OCI-LY1 (cell line): ENCODE measurements around the gene SEMA4F.

Experiments used
- H2AFZ ChIP-seq: fragments of 200-600 bp; sonication (generic), shearing (Covaris generic); 2 replicates; pipeline ENCODE4 v1.6.0; 2014; ENCODE audit warnings: antibody characterized with exemption, mild to moderate bottlenecking, low read length
- H3F3A ChIP-seq: fragments of 200-600 bp; sonication (generic), shearing (Covaris generic); 2 replicates; pipeline ENCODE4 v1.6.0; 2014; ENCODE audit warnings: mild to moderate bottlenecking, antibody characterized with exemption, low read length, moderate library complexity; ENCODE audit not compliant: insufficient read depth
- H3K27ac ChIP-seq: fragments of 200-600 bp; sonication (generic); 2 replicates; pipeline ENCODE4 v1.5.1; 2014; ENCODE audit warnings: low read length, mixed run types, mild to moderate bottlenecking, low read depth; ENCODE audit not compliant: poor library complexity, severe bottlenecking
- H3K27me3 ChIP-seq: fragments of 200-600 bp; sonication (generic); 2 replicates; pipeline ENCODE4 v1.6.0; 2014; ENCODE audit warnings: antibody characterized with exemption, mild to moderate bottlenecking, low read length, moderate library complexity; ENCODE audit not compliant: insufficient read depth
- H3K36me3 ChIP-seq: fragments of 200-600 bp; sonication (generic); 2 replicates; pipeline ENCODE4 v1.6.1; 2014; ENCODE audit warnings: mild to moderate bottlenecking, antibody characterized with exemption, low read length, moderate library complexity, mixed read lengths; ENCODE audit not compliant: insufficient read depth
- H3K4me1 ChIP-seq: fragments of 200-600 bp; sonication (generic); 2 replicates; pipeline ENCODE4 v1.5.1; 2014; ENCODE audit warnings: mild to moderate bottlenecking, low read length, moderate library complexity; ENCODE audit not compliant: insufficient read depth, severe bottlenecking
- H3K4me2 ChIP-seq: fragments of 200-600 bp; sonication (generic), shearing (Covaris generic); 2 replicates; pipeline ENCODE4 v1.6.1; 2014; ENCODE audit warnings: low read length
- H3K4me3 ChIP-seq: fragments of 200-600 bp; sonication (generic); 2 replicates; pipeline ENCODE4 v1.5.1; 2014; ENCODE audit warnings: low read length, low read depth, mild to moderate bottlenecking, mixed read lengths; ENCODE audit not compliant: poor library complexity, severe bottlenecking
- H3K79me2 ChIP-seq: fragments of 200-600 bp; shearing (Covaris generic); 2 replicates; pipeline ENCODE4 v1.6.1; 2016; ENCODE audit warnings: mixed run types, low read length, mixed read lengths; ENCODE audit not compliant: insufficient read depth
- H3K9ac ChIP-seq: fragments of 200-600 bp; sonication (generic), shearing (Covaris generic); 2 replicates; pipeline ENCODE4 v1.6.1; 2014; ENCODE audit warnings: mild to moderate bottlenecking, low read length, mixed read lengths
- H3K9me2 ChIP-seq: fragments of 200-600 bp; sonication (generic), shearing (Covaris generic); 2 replicates; pipeline ENCODE4 v1.6.1; 2014; ENCODE audit warnings: low read depth, mild to moderate bottlenecking, low read length, mixed read lengths
- H3K9me3 ChIP-seq: fragments of 200-600 bp; shearing (Covaris generic); 2 replicates; pipeline ENCODE4 v1.6.1; 2014; ENCODE audit warnings: low read length, mixed read lengths
- H4K20me1 ChIP-seq: fragments of 200-600 bp; sonication (generic), shearing (Covaris generic); 2 replicates; pipeline ENCODE4 v1.6.0; 2016; ENCODE audit warnings: mild to moderate bottlenecking, low read length; ENCODE audit not compliant: insufficient read depth
- CTCF ChIP-seq: fragments of 200-600 bp; sonication (generic), shearing (Covaris generic); IDR thresholded peaks from 2 replicates; pipeline ENCODE4 v1.5.1; 2017; ENCODE audit warnings: mild to moderate bottlenecking, antibody characterized with exemption, low read length, moderate library complexity, mixed read lengths
- EZH2 ChIP-seq: fragments of 200-600 bp; sonication (generic), shearing (Covaris generic); IDR thresholded peaks from 2 replicates; pipeline ENCODE4 v1.8.0; 2017; ENCODE audit warnings: borderline replicate concordance, mixed run types, mild to moderate bottlenecking, antibody characterized with exemption, low read length, moderate library complexity, mixed read lengths

SEMA4F gene

GRCh38 chr2:74676331-74676730, 22.3 kb downstream of the SEMA4F start:
- H3K27me3 ChIP-seq, result no peaks in the 10 kb centered on the region
- H2AFZ ChIP-seq, result no peak overlapping the region
- no peak for TF ChIP-seq EZH2
- no peak for TF ChIP-seq CTCF
- H3K9ac ChIP-seq, result no peak overlapping the region
- H3F3A ChIP-seq, result no peaks in the 10 kb centered on the region
- H3K4me1 ChIP-seq, result no peaks in the 10 kb centered on the region
- no peaks in the 10 kb centered on the region for H3K9me3 ChIP-seq
- no peaks in the 10 kb centered on the region for H3K36me3 ChIP-seq
- no peak overlapping the region for H3K27ac ChIP-seq
- H3K4me2 ChIP-seq, result no peak overlapping the region
- H3K4me3 ChIP-seq, result no peak overlapping the region
- H3K9me2 ChIP-seq, result no peaks in the 10 kb centered on the region
- H3K79me2 ChIP-seq, result no peaks in the 10 kb centered on the region
- no peaks in the 10 kb centered on the region for H4K20me1 ChIP-seq

DNA sequence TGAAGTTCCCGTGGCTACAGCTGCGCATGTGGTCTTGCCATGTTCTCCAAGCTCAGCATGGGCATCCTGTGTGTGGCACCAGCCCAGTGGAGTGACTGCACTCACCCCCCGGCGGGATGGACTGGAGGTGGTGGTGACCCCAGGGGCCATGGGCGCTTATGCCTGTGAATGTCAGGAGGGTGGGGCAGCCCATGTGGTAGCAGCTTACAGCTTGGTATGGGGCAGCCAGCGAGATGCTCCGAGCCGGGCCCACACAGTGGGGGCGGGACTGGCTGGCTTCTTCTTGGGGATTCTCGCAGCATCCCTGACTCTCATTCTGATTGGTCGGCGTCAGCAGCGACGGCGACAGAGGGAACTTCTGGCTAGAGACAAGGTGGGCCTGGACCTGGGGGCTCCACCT, 25.6 kb downstream of the SEMA4F start:
- H2AFZ ChIP-seq, result no peak overlapping the region
- no peak for TF ChIP-seq EZH2
- TF ChIP-seq CTCF, result no peak
- H3K4me1 ChIP-seq, result no peaks in the 10 kb centered on the region
- H3K27ac ChIP-seq, result no peak overlapping the region
- H3K4me2 ChIP-seq, result no peak overlapping the region
- H3K9me3 ChIP-seq, result no peaks in the 10 kb centered on the region
- no peaks in the 10 kb centered on the region for H3F3A ChIP-seq
- no peaks in the 10 kb centered on the region for H3K9me2 ChIP-seq
- H3K27me3 ChIP-seq, result no peaks in the 10 kb centered on the region
- H3K9ac ChIP-seq, result no peak overlapping the region
- H4K20me1 ChIP-seq, result no peaks in the 10 kb centered on the region
- no peaks in the 10 kb centered on the region for H3K79me2 ChIP-seq
- H3K36me3 ChIP-seq, result no peaks in the 10 kb centered on the region
- H3K4me3 ChIP-seq, result no peak overlapping the region

DNA sequence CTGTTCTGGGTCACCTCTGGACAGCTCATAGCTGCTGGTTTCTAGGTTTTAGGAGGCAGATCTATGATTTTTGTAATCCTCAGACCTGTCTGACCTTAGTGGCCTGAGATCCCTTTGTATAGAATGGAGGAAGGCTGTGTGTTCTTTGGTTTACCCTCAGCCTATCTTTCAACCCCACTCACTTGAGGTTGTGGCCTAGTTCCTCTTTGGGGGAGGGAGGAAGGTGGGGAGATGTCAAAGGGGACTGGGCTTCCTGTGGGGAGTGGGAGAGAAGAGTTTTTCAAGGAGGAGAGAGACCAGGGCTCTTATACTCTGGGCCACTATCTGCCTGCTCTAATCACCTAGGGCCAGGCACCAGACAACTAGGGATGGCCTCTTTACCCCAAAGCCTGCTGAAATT, 28.5 kb downstream of the SEMA4F start:
- Histone ChIP-seq H3K9me2 (no peaks in the 10 kb centered on the region), H3K4me3 (no peak overlapping the region), H4K20me1 (no peaks in the 10 kb centered on the region), H3K36me3 (no peaks in the 10 kb centered on the region), H3K27ac (no peak overlapping the region), H3K4me1 (no peaks in the 10 kb centered on the region), H3K9me3 (no peaks in the 10 kb centered on the region), H3K4me2 (no peak overlapping the region), H3K9ac (no peak overlapping the region), H2AFZ (no peak overlapping the region), H3F3A (no peaks in the 10 kb centered on the region), H3K27me3 (no peaks in the 10 kb centered on the region), H3K79me2 (no peaks in the 10 kb centered on the region)
- TF ChIP-seq EZH2, result no peak
- no peak for TF ChIP-seq CTCF
